HEK293 (cell line): ENCODE data around the gene SRPK3.

Experiments used
- CTCF ChIP-seq: fragments of 450-650 bp; formaldehyde crosslinking; IDR thresholded peaks from 2 replicates; pipeline ENCODE4 v1.5.1; 2016; ENCODE audit warnings: missing biosample characterization, missing genetic modification characterization
- ELK4 ChIP-seq: IDR thresholded peaks from 2 replicates; pipeline ENCODE4 v1.6.1; 2011; ENCODE audit warnings: mild to moderate bottlenecking, low read depth, low read length, borderline replicate concordance
- GLIS2 ChIP-seq: fragments of 450-650 bp; formaldehyde crosslinking; IDR thresholded peaks from 2 replicates; pipeline ENCODE4 v1.5.1; 2016; ENCODE audit warnings: missing biosample characterization, missing genetic modification characterization
- KLF1 ChIP-seq: fragments of 450-650 bp; formaldehyde crosslinking; IDR thresholded peaks from 2 replicates; pipeline ENCODE4 v1.5.1; 2016; ENCODE audit warnings: missing biosample characterization, missing genetic modification characterization
- SALL2 ChIP-seq: fragments of 450-650 bp; formaldehyde crosslinking; IDR thresholded peaks from 2 replicates; pipeline ENCODE4 v1.5.0; 2017; ENCODE audit warnings: missing biosample characterization, mild to moderate bottlenecking, missing genetic modification characterization, borderline replicate concordance
- SP2 ChIP-seq: fragments of 450-650 bp; formaldehyde crosslinking; IDR thresholded peaks from 2 replicates; pipeline ENCODE4 v1.5.1; 2016; ENCODE audit warnings: missing biosample characterization, missing genetic modification characterization
- SP3 ChIP-seq: fragments of 450-650 bp; formaldehyde crosslinking; IDR thresholded peaks from 2 replicates; pipeline ENCODE4 v1.5.1; 2016; ENCODE audit warnings: missing biosample characterization, missing genetic modification characterization
- SP7 ChIP-seq: fragments of 450-650 bp; formaldehyde crosslinking; IDR thresholded peaks from 2 replicates; pipeline ENCODE4 v1.5.1; 2016; ENCODE audit warnings: missing biosample characterization, missing genetic modification characterization
- YY1 ChIP-seq: fragments of 450-650 bp; formaldehyde crosslinking; IDR thresholded peaks from 2 replicates; pipeline ENCODE4 v1.5.1; 2018; ENCODE audit warnings: missing biosample characterization, missing genetic modification characterization
- YY2 ChIP-seq: fragments of 450-650 bp; formaldehyde crosslinking; IDR thresholded peaks from 2 replicates; pipeline ENCODE4 v1.5.1; 2016; ENCODE audit warnings: missing biosample characterization, missing genetic modification characterization
- ZBTB6 ChIP-seq: fragments of 450-650 bp; formaldehyde crosslinking; IDR thresholded peaks from 2 replicates; pipeline ENCODE4 v1.5.1; 2017; ENCODE audit warnings: missing biosample characterization, missing genetic modification characterization
- ZFHX2 ChIP-seq: fragments of 450-650 bp; formaldehyde crosslinking; conservative IDR thresholded peaks from 2 replicates; pipeline ENCODE4 v1.5.1; 2016; ENCODE audit warnings: missing biosample characterization, missing genetic modification characterization
- ZNF146 ChIP-seq: fragments of 450-650 bp; formaldehyde crosslinking; IDR thresholded peaks from 2 replicates; pipeline ENCODE4 v1.5.1; 2016; ENCODE audit warnings: missing biosample characterization, missing genetic modification characterization
- ZNF335 ChIP-seq: fragments of 450-650 bp; formaldehyde crosslinking; conservative IDR thresholded peaks from 2 replicates; pipeline ENCODE4 v1.5.1; 2016; ENCODE audit warnings: missing biosample characterization, missing genetic modification characterization
- ZNF341 ChIP-seq: fragments of 450-650 bp; formaldehyde crosslinking; IDR thresholded peaks from 2 replicates; pipeline ENCODE4; 2016; ENCODE audit warnings: low read depth, missing biosample characterization, missing genetic modification characterization
- ZNF366 ChIP-seq: fragments of 450-650 bp; formaldehyde crosslinking; conservative IDR thresholded peaks from 2 replicates; pipeline ENCODE4 v1.5.1; 2016; ENCODE audit warnings: missing biosample characterization, missing genetic modification characterization
- ZNF394 ChIP-seq: fragments of 450-650 bp; formaldehyde crosslinking; IDR thresholded peaks from 2 replicates; pipeline ENCODE4 v1.5.1; 2016; ENCODE audit warnings: missing biosample characterization, missing genetic modification characterization, mild to moderate bottlenecking, moderate library complexity, borderline replicate concordance
- ZNF626 ChIP-seq: fragments of 450-650 bp; sonication (Bioruptor Pico); formaldehyde crosslinking; IDR thresholded peaks from 2 replicates; pipeline ENCODE4 v1.5.1; 2018; ENCODE audit warnings: missing biosample characterization, missing genetic modification characterization, inconsistent platforms
- ZNF791 ChIP-seq: fragments of 450-650 bp; formaldehyde crosslinking; IDR thresholded peaks from 2 replicates; pipeline ENCODE4 v1.5.1; 2016; ENCODE audit warnings: missing biosample characterization, missing genetic modification characterization
- TF ChIP-seq, protein P1 (sequence below): fragments of 450-650 bp; formaldehyde crosslinking; IDR thresholded peaks from 2 replicates; pipeline ENCODE4 v1.5.1; 2016; ENCODE audit warnings: missing biosample characterization, missing genetic modification characterization
- TF ChIP-seq, protein P2 (sequence below): fragments of 450-650 bp; formaldehyde crosslinking; IDR thresholded peaks from 2 replicates; pipeline ENCODE4 v1.5.1; 2016; ENCODE audit warnings: missing biosample characterization, missing genetic modification characterization
- TF ChIP-seq, protein P3 (sequence below): fragments of 450-650 bp; formaldehyde crosslinking; IDR thresholded peaks from 2 replicates; pipeline ENCODE4 v1.5.1; 2016; ENCODE audit warnings: missing biosample characterization, missing genetic modification characterization
- TF ChIP-seq, protein P4 (sequence below): fragments of 450-650 bp; formaldehyde crosslinking; IDR thresholded peaks from 2 replicates; pipeline ENCODE4 v1.5.1; 2016; ENCODE audit warnings: missing biosample characterization, missing genetic modification characterization

Gene SRPK3

GRCh38 chrX:153794018-153794896, 13.4 kb downstream of the SRPK3 start, which contains the start of the genes IDH3G and SSR4 (continued):
- TF ChIP-seq, protein P1, sequence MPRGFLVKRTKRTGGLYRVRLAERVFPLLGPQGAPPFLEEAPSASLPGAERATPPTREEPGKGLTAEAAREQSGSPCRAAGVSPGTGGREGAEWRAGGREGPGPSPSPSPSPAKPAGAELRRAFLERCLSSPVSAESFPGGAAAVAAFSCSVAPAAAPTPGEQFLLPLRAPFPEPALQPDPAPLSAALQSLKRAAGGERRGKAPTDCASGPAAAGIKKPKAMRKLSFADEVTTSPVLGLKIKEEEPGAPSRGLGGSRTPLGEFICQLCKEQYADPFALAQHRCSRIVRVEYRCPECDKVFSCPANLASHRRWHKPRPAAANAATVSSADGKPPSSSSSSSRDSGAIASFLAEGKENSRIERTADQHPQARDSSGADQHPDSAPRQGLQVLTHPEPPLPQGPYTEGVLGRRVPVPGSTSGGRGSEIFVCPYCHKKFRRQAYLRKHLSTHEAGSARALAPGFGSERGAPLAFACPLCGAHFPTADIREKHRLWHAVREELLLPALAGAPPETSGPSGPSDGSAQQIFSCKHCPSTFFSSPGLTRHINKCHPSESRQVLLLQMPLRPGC (tag by site-specific recombination): peak; percentile 18; the same call in 1 of the 2 replicates
- TF ChIP-seq ZNF146 (tag by site-specific recombination) (no peak), ZNF366 (peak; percentile 64; the same call in 1 of the 2 replicates), SP7 (tag by site-specific recombination) (peak; percentile 32; the same call in 1 of the 2 replicates), GLIS2 (peak; percentile 97), SALL2 (tag by site-specific recombination) (no peak), ZNF394 (tag by site-specific recombination) (peak; percentile 25; the same call in 1 of the 2 replicates), ZFHX2 (tag by site-specific recombination) (no peak), SP3 (tag by site-specific recombination) (peak; percentile 77), YY2 (peak; percentile 94), ELK4 (peak; percentile 54; the same call in 1 of the 2 replicates), ZNF341 (tag by site-specific recombination) (peak; percentile 87), ZBTB6 (tag by site-specific recombination) (no peak), ZNF335 (tag by site-specific recombination) (peak; percentile 95), CTCF (tag by site-specific recombination) (peak; percentile 91), ZNF791 (tag by site-specific recombination) (no peak), SP2 (tag by site-specific recombination) (peak; percentile 84), YY1 (tag by site-specific recombination) (peak; percentile 91), KLF1 (tag by site-specific recombination) (peak; percentile 5; the same call in 1 of the 2 replicates), ZNF626 (tag by site-specific recombination) (no peak)
- TF ChIP-seq, protein P2, sequence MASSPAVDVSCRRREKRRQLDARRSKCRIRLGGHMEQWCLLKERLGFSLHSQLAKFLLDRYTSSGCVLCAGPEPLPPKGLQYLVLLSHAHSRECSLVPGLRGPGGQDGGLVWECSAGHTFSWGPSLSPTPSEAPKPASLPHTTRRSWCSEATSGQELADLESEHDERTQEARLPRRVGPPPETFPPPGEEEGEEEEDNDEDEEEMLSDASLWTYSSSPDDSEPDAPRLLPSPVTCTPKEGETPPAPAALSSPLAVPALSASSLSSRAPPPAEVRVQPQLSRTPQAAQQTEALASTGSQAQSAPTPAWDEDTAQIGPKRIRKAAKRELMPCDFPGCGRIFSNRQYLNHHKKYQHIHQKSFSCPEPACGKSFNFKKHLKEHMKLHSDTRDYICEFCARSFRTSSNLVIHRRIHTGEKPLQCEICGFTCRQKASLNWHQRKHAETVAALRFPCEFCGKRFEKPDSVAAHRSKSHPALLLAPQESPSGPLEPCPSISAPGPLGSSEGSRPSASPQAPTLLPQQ: peak; percentile 87
- TF ChIP-seq, protein P3, sequence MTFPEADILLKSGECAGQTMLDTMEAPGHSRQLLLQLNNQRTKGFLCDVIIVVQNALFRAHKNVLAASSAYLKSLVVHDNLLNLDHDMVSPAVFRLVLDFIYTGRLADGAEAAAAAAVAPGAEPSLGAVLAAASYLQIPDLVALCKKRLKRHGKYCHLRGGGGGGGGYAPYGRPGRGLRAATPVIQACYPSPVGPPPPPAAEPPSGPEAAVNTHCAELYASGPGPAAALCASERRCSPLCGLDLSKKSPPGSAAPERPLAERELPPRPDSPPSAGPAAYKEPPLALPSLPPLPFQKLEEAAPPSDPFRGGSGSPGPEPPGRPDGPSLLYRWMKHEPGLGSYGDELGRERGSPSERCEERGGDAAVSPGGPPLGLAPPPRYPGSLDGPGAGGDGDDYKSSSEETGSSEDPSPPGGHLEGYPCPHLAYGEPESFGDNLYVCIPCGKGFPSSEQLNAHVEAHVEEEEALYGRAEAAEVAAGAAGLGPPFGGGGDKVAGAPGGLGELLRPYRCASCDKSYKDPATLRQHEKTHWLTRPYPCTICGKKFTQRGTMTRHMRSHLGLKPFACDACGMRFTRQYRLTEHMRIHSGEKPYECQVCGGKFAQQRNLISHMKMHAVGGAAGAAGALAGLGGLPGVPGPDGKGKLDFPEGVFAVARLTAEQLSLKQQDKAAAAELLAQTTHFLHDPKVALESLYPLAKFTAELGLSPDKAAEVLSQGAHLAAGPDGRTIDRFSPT (tag by site-specific recombination): peak; percentile 48; the same call in 1 of the 2 replicates
- TF ChIP-seq, protein P4, sequence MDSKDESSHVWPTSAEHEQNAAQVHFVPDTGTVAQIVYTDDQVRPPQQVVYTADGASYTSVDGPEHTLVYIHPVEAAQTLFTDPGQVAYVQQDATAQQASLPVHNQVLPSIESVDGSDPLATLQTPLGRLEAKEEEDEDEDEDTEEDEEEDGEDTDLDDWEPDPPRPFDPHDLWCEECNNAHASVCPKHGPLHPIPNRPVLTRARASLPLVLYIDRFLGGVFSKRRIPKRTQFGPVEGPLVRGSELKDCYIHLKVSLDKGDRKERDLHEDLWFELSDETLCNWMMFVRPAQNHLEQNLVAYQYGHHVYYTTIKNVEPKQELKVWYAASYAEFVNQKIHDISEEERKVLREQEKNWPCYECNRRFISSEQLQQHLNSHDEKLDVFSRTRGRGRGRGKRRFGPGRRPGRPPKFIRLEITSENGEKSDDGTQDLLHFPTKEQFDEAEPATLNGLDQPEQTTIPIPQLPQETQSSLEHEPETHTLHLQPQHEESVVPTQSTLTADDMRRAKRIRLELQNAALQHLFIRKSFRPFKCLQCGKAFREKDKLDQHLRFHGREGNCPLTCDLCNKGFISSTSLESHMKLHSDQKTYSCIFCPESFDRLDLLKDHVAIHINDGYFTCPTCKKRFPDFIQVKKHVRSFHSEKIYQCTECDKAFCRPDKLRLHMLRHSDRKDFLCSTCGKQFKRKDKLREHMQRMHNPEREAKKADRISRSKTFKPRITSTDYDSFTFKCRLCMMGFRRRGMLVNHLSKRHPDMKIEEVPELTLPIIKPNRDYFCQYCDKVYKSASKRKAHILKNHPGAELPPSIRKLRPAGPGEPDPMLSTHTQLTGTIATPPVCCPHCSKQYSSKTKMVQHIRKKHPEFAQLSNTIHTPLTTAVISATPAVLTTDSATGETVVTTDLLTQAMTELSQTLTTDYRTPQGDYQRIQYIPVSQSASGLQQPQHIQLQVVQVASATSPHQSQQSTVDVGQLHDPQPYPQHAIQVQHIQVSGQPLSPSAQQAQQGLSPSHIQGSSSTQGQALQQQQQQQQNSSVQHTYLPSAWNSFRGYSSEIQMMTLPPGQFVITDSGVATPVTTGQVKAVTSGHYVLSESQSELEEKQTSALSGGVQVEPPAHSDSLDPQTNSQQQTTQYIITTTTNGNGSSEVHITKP (tag by site-specific recombination): peak; percentile 48; the same call in 1 of the 2 replicates
